Activated T-helper 1 cell treated with Interleukin-2 at 50 U/mL for 16 hours (primary cell): ENCODE results near the gene TTC12.

Experiments
- DNase-seq: peaks from one replicate; pipeline ENCODE4 v3.0.0-alpha.2; 2020; ENCODE audit warnings: low read depth

The TTC12 gene, protein sequence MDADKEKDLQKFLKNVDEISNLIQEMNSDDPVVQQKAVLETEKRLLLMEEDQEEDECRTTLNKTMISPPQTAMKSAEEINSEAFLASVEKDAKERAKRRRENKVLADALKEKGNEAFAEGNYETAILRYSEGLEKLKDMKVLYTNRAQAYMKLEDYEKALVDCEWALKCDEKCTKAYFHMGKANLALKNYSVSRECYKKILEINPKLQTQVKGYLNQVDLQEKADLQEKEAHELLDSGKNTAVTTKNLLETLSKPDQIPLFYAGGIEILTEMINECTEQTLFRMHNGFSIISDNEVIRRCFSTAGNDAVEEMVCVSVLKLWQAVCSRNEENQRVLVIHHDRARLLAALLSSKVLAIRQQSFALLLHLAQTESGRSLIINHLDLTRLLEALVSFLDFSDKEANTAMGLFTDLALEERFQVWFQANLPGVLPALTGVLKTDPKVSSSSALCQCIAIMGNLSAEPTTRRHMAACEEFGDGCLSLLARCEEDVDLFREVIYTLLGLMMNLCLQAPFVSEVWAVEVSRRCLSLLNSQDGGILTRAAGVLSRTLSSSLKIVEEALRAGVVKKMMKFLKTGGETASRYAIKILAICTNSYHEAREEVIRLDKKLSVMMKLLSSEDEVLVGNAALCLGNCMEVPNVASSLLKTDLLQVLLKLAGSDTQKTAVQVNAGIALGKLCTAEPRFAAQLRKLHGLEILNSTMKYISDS

DNA sequence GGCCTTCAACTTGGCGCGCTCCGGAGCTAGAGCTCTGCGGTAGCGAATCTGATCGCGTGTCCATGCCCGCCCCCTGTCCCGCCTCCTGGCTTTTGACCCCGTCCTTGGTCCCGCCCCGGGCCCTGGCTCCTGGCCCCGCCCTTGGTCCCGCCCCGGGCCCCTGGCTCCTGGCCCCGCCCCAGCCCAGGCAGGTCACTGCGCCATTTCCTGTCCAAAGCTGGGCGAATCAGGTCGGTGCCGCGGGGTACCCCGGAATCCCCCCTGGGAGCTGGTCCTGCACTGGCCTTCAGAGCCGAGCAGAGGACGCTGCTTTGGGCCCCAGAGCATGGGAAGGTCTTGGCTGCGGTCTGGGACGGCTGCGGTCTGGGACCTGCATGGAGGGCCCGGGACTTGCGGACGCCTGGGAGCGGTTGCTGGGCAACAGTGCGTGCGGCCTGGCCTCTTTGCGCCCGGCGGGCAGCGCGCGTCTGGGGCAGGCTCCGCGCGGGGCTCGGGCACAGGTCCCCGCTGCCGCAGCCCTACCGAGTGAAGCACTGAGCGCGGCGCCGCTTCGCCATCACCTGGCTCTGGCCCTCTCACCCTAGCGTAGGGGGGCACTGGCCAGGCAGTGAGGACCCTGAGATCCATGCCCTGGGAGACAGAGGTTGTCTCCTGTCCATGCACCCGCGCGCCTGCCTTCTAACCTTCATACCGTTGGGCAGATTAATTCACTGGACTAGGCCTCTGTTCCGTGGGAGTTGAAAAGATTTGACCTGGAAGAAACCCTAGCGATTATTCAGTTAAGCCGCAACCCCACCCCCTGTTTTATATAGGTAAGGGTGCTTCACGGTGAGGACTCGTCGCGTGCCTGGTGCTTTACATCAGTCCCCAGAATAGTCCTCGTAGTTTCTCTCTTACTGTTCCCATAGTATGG is at the start of gene TTC12:
TTC12 (plus strand) TSS at position 195 of the 913 bp plus-strand sequence. CDS start 1,675 bp downstream, outside the sequence.
- peak; percentile 88 for DNase-seq

DNA sequence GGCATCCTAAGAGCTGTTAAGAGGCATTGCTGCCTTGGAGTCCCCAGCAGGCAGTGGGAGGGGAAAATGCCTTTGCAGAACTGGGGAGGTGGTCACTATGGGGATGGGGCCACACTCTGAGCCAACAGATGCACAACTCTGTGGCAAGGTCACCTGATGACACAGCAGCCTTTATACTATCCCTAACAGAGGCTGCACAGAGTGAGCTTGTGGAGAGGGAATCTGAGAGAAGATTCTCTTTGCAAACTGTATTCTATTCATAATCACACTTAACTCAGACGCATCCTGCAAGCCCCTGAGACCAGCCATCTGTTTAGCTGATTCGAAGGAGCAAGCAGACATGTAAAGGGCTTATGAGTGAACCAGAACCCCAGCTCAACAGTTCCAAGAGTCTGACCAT is 49.0 kb upstream of the TTC12 start:
- no peak for DNase-seq

DNA sequence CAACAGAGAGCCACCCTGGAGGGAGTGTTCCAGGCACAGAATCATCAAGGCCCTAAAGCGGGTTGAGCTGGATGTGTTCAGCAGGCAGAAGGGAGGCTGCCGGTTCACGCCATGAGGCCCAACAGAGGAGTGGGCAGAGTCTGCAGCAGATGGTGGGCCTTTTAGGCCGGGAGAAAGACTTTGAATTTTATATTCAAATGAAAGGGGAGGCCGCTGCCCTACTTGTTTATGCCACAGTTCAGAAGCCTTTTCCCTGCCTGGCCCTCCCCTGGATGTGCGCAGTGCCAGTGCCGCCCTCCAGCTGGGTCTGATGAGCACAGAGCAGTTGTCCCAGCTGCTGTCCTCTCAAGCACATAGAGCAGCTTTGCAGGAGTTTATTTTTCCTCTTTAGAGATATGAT is 46.9 kb upstream of the TTC12 start:
- DNase-seq = no peak

DNA sequence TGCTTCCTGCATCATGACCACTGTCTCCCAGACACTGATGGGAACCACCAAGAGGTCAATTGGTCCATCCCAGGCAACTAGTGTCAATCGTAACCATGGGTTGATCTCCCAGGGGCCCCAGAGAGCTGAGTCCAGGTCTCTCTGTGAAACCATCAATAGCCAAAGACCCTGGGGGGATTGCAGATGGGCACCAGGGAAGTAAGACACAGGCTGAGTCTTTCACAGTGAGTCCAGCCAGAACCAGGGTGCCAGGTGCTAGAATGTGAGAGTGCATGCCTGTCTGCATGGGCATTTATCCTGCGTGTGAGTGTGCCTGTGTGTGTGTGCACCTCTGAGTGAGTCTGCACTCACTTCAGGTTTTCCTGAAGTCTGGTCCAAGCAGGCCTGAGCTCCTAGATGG is 45.3 kb upstream of the TTC12 start:
- no peak for DNase-seq

DNA sequence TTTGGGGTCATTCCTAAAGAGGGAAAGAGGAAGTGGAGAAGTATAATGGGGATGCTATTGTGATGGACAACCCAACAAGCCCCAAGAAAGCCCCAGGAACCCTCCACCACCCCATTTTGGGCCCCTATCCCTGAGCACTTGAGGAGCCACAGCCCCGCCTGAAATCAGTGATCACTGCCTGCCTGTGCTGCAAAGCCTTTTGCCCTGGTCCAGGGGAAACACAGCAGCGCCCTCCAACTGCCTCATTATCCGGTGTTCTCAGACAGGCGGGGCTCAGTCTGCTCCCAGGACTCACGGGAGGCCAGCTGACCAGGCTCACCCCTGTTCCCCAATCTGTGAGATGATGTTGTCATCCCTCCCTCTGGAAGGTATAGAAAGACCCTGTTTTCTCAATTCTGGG is 44.7 kb upstream of the TTC12 start:
- no peak for DNase-seq

DNA sequence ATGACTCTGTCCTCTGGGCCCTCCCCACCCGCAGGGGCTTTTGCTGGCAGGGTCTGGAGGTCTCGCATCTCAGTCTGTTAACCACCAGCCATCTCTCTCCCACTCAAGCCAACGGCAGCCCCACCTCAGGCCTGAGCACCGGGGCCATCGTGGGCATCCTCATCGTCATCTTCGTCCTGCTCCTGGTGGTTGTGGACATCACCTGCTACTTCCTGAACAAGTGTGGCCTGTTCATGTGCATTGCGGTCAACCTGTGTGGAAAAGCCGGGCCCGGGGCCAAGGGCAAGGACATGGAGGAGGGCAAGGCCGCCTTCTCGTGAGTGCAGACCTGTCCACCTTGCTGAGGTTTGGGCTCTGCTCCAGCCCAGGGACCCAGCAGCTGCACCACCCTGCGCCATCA is 44.3 kb upstream of the TTC12 start:
- no peak for DNase-seq

DNA sequence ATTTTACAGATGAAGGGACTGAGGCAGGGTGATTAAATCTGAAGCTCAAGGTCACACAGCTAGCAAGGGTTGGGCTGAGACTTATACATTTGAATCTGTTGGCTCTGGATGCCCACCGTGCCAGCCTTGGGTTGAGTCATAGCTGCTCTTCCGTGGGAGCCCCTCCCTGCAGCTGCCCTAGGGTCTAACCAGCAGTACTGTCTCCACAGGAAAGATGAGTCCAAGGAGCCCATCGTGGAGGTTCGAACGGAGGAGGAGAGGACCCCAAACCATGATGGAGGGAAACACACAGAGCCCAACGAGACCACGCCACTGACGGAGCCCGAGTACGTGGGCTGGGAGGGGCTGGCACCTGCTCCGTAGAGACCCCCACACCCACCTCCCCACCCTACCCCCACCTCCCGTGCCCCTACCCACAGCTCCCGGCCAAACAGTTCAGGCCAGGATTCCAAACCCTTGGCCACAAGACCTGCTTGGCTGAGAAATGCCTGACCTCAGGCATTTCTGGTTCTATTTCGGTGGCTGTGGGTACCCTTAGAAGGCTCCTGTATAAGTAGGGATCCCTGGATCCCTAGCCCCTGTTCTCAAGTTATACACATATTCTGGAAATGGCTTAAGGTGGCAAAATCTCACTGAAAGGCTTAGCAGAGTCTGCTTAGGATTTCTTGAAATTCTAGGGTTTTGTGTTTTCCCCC is 42.7 kb upstream of the TTC12 start:
- no peak for DNase-seq

DNA sequence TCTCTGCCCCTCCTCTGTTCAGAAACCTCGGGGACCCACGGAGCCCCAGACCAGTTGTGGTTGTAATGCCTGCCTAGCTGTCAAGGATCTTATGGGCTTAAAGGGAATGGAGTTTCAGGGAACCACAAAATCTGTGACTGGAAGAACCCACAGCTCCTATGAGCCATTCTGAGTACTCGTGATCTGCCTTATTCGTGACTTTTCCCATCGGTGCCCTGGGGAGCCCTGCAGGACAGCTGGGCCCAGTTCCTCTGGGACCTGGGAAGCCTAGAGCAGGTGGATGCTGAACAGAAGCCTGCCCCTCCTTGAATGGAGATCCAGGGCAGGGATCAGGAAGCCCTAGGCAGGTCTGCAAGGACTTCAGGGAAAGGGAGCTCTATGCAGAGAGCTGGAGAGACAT is 42.1 kb upstream of the TTC12 start:
- no peak for DNase-seq

DNA sequence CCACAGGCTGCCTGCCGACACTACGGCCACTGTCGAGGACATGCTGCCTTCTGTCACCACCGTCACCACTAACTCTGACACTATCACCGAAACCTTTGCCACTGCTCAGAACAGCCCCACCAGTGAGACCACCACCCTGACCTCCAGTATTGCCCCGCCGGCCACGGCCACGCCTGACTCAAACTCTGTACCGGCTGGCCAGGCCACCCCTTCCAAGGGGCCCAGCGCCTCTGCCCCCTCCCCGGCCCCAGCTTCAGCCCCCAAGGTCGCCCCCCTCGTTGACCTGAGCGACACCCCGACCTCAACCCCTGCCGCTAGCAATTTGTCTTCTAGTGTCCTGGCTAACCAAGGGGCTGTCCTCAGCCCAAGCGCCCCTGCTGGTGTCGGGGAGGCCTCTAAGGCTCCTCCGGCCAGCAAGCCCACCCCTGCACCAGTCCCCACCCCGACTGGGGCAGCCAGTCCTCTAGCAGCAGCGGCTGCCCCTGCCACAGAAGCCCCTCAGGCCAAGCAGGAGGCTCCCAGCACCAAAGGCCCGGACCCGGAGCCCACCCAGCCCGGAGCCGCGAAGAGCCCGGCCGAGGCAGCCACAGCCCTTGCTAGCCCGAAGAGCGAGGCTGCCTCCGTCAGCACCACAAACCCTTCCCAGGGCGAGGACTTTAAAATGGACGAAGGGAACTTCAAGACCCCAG is 41.3 kb upstream of the TTC12 start:
- no peak for DNase-seq

DNA sequence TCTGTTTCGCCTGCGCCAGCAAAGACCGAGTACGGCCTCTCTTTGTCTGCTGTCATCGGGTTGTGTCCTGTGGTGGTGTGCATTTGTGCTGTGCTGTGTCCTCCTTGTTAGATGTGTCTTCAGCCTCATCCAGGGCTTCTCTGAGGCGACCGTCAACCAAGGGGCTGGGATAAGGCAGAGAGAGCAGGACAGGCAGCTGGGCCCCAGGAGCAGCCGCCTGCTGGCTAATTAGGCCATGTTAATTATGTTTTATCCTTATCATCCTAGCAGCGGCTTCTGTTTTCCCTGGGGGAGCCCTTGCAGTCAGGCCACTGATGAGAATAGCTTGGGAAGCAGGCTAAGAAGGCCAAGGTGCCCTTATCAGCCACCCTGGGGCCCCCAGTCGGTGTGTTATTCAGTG is 40.7 kb upstream of the TTC12 start:
- DNase-seq = no peak

DNA sequence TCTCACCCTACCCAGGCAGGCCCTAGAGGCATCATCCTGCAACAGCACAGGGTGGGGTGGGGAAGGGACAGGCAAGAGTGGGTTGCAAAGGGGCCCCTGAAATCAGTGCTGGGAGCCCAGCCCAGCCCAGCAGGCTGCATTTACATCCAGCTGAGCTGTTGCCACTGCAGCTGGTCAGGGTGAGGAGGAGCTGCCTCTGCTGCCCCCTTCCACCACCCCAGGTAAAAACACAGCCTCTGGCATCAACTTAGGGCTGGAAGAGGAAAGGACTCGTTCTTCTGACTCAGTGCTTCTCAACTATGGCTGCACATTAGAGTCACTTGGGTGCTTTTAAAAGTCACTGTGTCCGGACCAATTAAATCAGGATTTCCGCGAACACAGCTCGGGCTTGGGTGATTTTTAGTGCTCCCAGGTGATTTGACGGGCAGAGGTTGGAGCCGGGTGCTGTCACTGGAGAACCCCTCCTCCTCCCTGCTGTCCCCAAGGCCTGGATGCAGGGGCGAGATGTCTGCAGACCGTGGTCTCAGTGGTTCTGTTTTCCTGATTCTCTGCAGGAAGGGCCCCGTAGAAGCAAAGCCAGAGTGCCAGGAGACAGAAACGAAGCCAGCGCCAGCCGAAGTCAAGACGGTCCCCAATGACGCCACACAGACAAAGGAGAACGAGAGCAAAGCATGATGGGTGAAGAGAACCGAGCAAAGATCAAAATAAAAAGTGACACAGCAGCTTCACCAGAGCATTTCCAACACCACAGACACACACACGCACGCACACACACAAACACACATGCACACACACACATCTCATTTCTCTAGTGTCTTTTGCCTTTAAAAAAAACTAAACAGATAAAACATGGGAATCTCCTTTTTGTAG is 39.4 kb upstream of the TTC12 start:
- no peak for DNase-seq

DNA sequence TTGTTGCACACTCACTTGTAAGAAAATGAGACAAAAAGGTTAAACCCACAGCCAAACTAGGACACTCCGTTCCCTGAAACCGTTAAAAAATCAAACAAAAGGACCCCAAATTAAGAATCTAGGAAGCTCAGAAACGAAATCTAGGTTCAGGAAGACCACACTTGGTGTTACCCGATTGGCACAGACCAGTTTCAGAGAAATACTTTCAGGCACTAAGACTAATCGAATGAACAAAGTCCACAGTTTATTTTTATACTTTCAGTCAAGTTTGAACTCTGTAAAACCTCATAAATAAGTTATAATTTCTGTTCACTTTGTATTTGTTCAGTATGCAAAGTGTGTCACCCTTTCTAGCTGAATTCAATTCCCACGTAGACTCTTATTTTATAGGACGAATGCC is 38.8 kb upstream of the TTC12 start:
- DNase-seq = no peak

DNA sequence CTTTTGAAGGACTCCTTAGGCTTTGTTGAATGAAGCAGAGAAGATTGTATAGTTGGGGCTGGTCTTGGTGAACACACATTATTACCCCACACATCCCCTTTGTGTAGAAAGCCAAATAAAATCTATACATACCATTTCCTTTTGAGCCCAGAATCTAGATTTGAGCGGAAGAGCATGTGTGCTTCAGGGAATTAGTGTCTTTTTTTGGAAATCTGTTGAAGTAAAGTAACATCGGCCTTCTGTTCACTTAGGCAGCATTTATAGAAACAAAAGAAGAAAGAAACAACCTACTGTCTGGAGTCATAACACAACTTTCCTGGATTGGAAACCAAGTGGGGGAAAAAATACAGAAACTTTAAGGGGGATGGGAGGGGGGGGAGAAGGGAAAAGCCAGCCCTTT is 37.9 kb upstream of the TTC12 start:
- DNase-seq = no peak

DNA sequence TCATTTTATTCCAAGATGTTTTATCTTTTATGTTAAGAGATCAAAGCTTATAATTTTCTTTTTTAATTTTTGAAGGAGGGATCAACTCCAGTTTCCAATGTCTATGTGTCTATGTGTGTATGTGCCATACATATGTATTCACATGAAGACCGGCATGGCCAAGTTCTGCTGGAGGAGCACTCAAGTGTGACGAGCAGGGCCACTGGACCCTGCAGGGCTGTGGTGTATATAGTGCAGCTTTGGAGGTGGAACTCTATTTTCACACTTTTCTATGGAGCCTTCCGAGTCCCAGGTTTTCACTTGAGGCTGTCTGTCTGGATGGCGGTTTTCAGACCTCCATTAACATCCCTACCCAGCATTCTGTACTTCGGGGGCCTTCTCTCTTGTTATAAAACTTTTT is 36.5 kb upstream of the TTC12 start:
- DNase-seq = no peak

DNA sequence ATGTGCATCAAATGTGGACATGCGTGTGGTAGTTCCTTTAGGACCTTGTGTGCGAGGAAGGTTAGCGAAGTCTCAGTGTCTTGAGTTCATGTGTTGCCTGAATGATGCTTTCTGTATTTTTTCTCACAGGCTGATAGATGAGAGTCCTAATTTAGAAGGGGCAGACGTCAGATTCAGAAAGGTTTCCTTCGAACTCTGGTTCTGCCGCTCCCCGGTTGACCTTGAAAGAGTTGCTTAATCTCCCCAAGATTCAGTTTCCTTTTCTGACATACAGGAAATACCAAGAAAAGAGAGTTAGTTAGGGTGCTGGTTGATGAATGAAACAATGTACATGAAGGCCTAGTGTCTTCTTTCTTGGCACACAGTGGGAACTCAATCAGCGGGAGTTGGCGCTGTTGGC is 35.9 kb upstream of the TTC12 start:
- no peak for DNase-seq

DNA sequence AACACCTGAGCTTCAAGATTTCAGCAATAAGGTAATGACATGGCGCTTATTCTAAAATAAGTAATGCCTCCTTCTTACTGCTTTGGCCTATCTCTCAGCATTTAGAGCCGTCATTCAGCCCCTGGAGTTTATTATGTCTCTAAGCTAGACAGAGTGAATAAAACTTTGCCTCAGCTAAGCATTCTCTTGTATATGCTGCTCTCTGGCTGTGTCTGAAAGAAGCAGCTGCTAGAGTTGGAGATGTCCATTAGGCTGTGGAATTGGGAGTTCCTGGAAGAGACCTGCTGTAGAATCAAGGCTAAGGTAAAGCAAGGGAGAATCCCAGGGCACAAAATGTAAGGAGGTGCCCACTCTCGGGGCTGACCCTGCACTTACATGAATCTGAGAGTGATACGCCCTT is 35.5 kb upstream of the TTC12 start:
- no peak for DNase-seq

DNA sequence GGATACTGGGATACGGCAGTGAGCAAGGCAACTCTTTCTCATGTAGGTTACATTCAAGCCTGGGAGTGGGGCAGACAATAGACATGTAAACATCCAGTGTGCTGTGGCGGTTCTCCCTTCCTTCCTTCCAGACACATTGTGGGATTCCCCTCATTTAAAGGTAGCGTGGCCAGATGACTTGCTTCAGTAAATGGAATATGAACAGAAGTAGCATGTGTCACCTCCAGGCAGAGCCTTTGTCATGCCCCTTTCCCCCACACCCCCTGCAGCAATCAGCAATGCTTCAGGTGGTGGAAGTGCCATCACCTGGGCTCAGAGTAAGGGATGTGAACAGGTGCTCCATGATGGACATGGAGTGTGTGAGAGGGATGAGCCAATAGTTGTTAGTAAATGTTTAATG is 34.8 kb upstream of the TTC12 start:
- DNase-seq = no peak

DNA sequence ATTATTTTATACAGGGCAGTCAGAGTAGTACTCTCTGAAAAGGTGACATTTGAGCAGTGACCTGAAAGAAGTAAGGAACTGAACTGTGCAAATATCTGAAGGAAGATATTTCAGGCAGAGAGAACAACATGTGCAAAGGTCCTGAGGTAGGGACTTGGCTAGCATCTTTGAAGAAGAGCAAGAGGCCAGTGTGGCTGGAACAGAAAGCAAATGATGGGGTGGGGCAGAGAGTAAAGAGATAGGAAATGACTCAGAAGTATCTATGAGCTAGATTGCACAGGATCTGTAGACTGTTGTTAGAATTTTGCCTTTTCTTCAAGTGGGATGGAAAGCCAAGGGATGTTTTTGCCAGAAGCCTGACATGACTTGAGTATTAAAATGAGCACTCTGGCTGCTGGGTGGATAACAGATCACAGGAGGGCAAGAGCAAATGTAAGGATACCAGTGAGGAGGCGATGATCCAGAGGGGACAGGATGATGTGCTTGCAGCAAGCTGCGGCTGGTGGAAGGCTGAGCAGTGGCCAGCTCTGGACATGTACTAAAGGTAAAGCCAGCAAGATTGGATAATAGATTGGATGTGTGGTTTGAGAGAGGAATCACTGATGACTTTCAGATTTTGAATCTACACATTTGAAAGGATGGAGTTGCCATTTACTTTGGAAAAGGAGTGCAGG is 33.2 kb upstream of the TTC12 start:
- DNase-seq = no peak

DNA sequence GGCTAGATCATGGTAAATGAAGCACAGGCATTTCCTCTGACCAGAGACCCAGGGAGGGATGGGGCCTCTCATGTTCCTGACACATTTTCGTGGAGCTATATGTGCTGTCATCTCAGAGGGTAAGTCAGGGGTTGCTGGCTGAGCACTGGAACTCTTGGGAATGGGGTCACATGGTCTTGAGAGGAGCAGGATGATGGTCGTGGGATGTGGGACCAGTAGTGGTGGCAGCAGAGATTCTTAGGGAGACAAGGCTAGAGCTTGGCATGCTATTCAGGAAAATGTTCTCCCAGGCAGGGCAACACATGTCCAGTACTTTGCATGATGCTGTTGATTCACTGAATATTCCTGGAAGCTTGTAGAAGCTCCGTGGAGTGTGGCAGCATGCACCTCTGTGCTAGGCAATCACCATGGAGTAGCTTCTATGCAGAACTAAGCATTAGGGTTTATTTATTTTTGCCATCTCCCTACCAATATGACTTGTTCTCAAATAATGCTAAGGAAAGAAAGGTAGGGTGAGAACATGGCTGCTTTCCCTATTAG is 31.4 kb upstream of the TTC12 start:
- no peak for DNase-seq

DNA sequence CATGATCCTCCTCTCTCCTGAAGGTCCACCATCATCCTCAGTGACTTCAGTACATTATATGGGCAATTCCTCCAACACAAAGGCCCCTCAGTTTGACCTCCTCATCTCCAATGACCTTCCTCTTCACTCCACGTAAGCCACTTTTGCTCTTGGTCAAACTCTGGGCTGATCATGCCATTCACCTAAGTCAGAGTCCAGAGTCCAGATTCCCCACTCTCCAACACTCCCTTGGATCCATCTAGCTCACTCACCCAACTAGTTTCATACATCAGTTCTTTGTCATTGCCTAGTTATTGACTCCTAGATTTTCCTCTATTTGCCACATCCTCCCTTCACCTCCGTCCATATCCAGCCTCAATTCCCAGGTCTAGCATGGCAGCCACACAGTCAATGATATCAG is 30.5 kb upstream of the TTC12 start:
- no peak for DNase-seq
